Osteocyte (in vitro differentiated cells): ENCODE data around the gene SETD4. TPM values are rescaled to one million over a fixed set of nuclear protein-coding genes. Genes with fewer than 3 reads are reported as not detected.

Source experiments
- DNase-seq: peaks from one replicate; pipeline ENCODE4 v3.0.0; 2021; ENCODE audit warnings: mixed read lengths; ENCODE audit not compliant: unreplicated experiment; ENCODE audit errors: extremely low spot score
- H3K27ac Mint-ChIP-seq: one replicate; pipeline ENCODE4 v1.8.0; 2021; ENCODE audit warnings: mild to moderate bottlenecking, mixed read lengths; ENCODE audit not compliant: unreplicated experiment
- H3K27me3 Mint-ChIP-seq: one replicate; pipeline ENCODE4 v1.8.0; 2021; ENCODE audit warnings: mixed read lengths; ENCODE audit not compliant: unreplicated experiment
- H3K36me3 Mint-ChIP-seq: one replicate; pipeline ENCODE4 v1.8.0; 2021; ENCODE audit warnings: mixed read lengths; ENCODE audit not compliant: unreplicated experiment
- H3K4me1 Mint-ChIP-seq: one replicate; pipeline ENCODE4 v1.8.0; 2021; ENCODE audit warnings: mixed read lengths; ENCODE audit not compliant: unreplicated experiment
- H3K4me3 Mint-ChIP-seq: one replicate; pipeline ENCODE4 v1.8.0; 2021; ENCODE audit warnings: mild to moderate bottlenecking, moderate library complexity, mixed read lengths; ENCODE audit not compliant: unreplicated experiment
- H3K9me3 Mint-ChIP-seq: one replicate; pipeline ENCODE4 v1.8.0; 2021; ENCODE audit warnings: mixed read lengths; ENCODE audit not compliant: unreplicated experiment
- CTCF ChIP-seq: fragments of 200-600 bp; sonication (generic); IDR thresholded peaks from 2 replicates; pipeline ENCODE4 v1.5.0; 2021; ENCODE audit warnings: antibody characterized with exemption, mild to moderate bottlenecking, moderate library complexity
- total RNA-seq: library from RNA; stranded (reverse); gene quantifications from 2 replicates; pipeline ENCODE4 v1.2.1, GENCODE V29; 2021

Gene SETD4
- total RNA-seq, 1 donor from 2014 or later = 16.6 TPM

GRCh38 chr21:36015045-36015444 is 45.3 kb downstream of the SETD4 start:
- H3K4me1 Mint-ChIP-seq = no peaks in the 10 kb centered on the region
- no peak overlapping the region for H3K27ac Mint-ChIP-seq
- H3K36me3 Mint-ChIP-seq = no peaks in the 10 kb centered on the region

GRCh38 chr21:36010801-36011200 is 49.5 kb downstream of the SETD4 start:
- DNase-seq = no peak
- H3K9me3 Mint-ChIP-seq = no peaks in the 10 kb centered on the region
- no peak for TF ChIP-seq CTCF
- no peak overlapping the region for H3K27ac Mint-ChIP-seq
- no peaks in the 10 kb centered on the region for H3K4me1 Mint-ChIP-seq
- peaks cover 62% of the 10 kb centered on the region for H3K27me3 Mint-ChIP-seq
- H3K4me3 Mint-ChIP-seq = no peak overlapping the region
- H3K36me3 Mint-ChIP-seq = no peaks in the 10 kb centered on the region

More at GRCh38 chr21:36015045-36015444, 45.3 kb downstream of the SETD4 start:
- DNase-seq = no peak
- Mint-ChIP-seq H3K27me3 (peaks cover 47% of the 10 kb centered on the region), H3K4me3 (no peak overlapping the region), H3K9me3 (no peaks in the 10 kb centered on the region)
- no peak for TF ChIP-seq CTCF

DNA sequence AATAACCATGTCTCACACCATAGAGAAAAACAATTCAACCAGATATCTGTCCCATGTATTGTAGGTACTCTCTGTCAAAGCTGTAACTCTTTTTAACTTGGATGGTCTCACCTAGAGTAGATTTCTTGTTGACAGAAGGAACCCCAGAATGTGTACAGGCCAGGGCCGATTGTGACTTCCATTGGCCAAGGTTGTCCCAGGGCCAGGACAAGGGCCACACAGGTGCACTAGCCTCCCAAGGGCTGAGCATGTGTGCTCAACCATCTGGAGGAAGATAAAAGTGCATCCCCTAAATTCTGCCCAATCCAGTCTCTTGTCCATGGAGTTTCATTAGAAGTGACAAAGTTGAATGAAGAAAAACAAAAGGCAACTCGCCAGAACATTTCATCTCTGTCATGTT is 51.8 kb downstream of the SETD4 start:
- DNase-seq = no peak
- no peak overlapping the region for H3K4me3 Mint-ChIP-seq
- no peaks in the 10 kb centered on the region for H3K36me3 Mint-ChIP-seq
- TF ChIP-seq CTCF = no peak
- peaks cover 4% of the 10 kb centered on the region for H3K9me3 Mint-ChIP-seq
- H3K4me1 Mint-ChIP-seq = no peaks in the 10 kb centered on the region
- peaks cover 54% of the 10 kb centered on the region for H3K27me3 Mint-ChIP-seq
- no peak overlapping the region for H3K27ac Mint-ChIP-seq

DNA sequence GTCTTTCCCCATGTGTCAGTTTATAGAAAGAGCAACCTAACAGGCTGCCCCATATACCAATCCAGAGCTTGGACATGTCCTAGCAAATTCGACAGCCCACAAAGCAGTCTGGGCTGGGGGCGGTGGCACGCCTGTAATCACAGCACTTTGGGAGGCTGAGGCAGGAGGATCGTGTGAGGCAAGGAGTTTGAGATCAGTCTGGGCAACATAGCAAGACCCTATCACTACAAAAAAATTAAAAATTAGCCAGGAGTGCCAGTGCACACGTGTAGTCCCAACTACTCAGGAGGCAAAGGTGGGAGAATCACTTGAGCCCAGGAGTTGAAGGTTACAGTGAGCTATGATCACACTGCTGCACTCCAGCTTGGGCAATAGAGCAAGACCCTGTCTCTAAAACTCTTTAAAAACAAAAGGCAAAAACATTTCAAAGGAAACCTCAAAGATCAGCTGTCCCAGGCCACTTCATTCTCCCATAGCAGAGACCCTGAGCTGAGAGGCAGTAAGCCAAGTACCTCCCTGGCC is 54.4 kb downstream of the SETD4 start:
- no peak overlapping the region for H3K27ac Mint-ChIP-seq
- H3K27me3 Mint-ChIP-seq = peaks cover 42% of the 10 kb centered on the region
- no peak for DNase-seq
- H3K9me3 Mint-ChIP-seq = peaks cover 11% of the 10 kb centered on the region
- no peaks in the 10 kb centered on the region for H3K4me1 Mint-ChIP-seq
- H3K36me3 Mint-ChIP-seq = no peaks in the 10 kb centered on the region
- TF ChIP-seq CTCF = no peak
- H3K4me3 Mint-ChIP-seq = no peak overlapping the region

DNA sequence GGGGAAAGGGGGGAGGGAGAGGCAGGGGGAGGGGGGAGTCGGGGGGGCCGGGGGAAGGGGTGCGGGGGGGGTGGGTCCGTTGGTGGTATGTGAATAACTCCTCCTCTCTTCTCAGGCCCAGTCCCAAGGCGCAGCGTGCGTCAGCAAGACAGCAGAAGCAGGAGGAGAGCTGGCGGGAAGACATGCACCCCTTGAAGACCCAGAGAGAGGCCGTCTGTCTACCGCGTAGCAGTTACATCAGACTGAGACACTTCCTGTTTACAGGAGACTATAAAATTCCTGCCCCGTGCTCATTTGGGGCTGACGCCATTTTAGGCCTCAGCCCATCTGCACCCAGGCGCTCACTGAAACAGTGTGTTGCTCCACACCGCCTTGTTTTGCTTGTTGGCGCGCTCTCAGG is 55.3 kb downstream of the SETD4 start:
- Mint-ChIP-seq H3K36me3 (no peaks in the 10 kb centered on the region), H3K4me1 (peaks cover 2% of the 10 kb centered on the region), H3K27ac (no peak overlapping the region), H3K9me3 (peaks cover 11% of the 10 kb centered on the region), H3K4me3 (no peak overlapping the region), H3K27me3 (peaks cover 38% of the 10 kb centered on the region)
- no peak for TF ChIP-seq CTCF
- no peak for DNase-seq
